Trophoblast cell (in vitro differentiated cells and primary cell): ENCODE measurements around the gene DTX3.

Experiments used
- DNase-seq, 2 donors: peaks; one replicate each; pipeline ENCODE4 v3.0.0-alpha.2; 2016
- H2AFZ ChIP-seq: 2 replicates; pipeline ENCODE4 v1.6.1; 2013; ENCODE audit warnings: low read length, moderate library complexity, mild to moderate bottlenecking; ENCODE audit not compliant: insufficient read depth, poor library complexity
- H2AK5ac ChIP-seq: 2 replicates; pipeline ENCODE4 v1.6.1; 2013; ENCODE audit warnings: mild to moderate bottlenecking, low read length
- H2BK120ac ChIP-seq: 2 replicates; pipeline ENCODE4 v1.6.1; 2013; ENCODE audit warnings: low read length, mild to moderate bottlenecking, moderate library complexity; ENCODE audit not compliant: insufficient read depth, poor library complexity
- H2BK12ac ChIP-seq: 2 replicates; pipeline ENCODE4 v1.6.1; 2013; ENCODE audit warnings: mild to moderate bottlenecking, low read length, moderate library complexity
- H2BK5ac ChIP-seq: 2 replicates; pipeline ENCODE4 v1.6.1; 2013; ENCODE audit warnings: low read length, low read depth, moderate library complexity, mild to moderate bottlenecking; ENCODE audit not compliant: poor library complexity
- H3K14ac ChIP-seq: 2 replicates; pipeline ENCODE4 v1.6.1; 2013; ENCODE audit warnings: mild to moderate bottlenecking, low read length
- H3K18ac ChIP-seq: 2 replicates; pipeline ENCODE4 v1.6.1; 2013; ENCODE audit warnings: mild to moderate bottlenecking, low read length
- H3K23ac ChIP-seq: 2 replicates; pipeline ENCODE4 v1.6.1; 2013; ENCODE audit warnings: low read length
- H3K27ac ChIP-seq: 2 replicates; pipeline ENCODE4 v1.5.1; 2013; ENCODE audit warnings: low read depth, mild to moderate bottlenecking, inconsistent platforms, low read length, moderate library complexity
- H3K27me3 ChIP-seq: 2 replicates; pipeline ENCODE4 v1.6.1; 2013; ENCODE audit warnings: inconsistent platforms, mild to moderate bottlenecking, low read length, moderate library complexity; ENCODE audit not compliant: insufficient read depth
- H3K36me3 ChIP-seq, 2 experiments: 1 replicate in 1 of 2; 2 replicates in 1 of 2; pipeline ENCODE4 v1.6.1; 2013; ENCODE audit warnings: low read length in 2 of 2, mild to moderate bottlenecking in 2 of 2, moderate library complexity in 1 of 2; ENCODE audit not compliant: insufficient read depth in 2 of 2, control insufficient read depth in 1 of 2
- H3K4ac ChIP-seq: 2 replicates; pipeline ENCODE4 v1.6.1; 2013; ENCODE audit warnings: low read depth, mild to moderate bottlenecking, low read length, moderate library complexity
- H3K4me1 ChIP-seq, 2 experiments: 1 replicate in 1 of 2; 2 replicates in 1 of 2; pipeline ENCODE4 v1.6.1; 2013; ENCODE audit warnings: low read length in 2 of 2, mild to moderate bottlenecking in 2 of 2, moderate library complexity in 1 of 2; ENCODE audit not compliant: insufficient read depth in 2 of 2, control insufficient read depth in 1 of 2
- H3K4me2 ChIP-seq: 2 replicates; pipeline ENCODE4 v1.6.1; 2013; ENCODE audit warnings: inconsistent platforms, mild to moderate bottlenecking, low read length, moderate library complexity
- H3K4me3 ChIP-seq: 2 replicates; pipeline ENCODE4 v1.5.1; 2013; ENCODE audit warnings: mild to moderate bottlenecking, low read depth, low read length, inconsistent platforms
- H3K79me1 ChIP-seq: one replicate; pipeline ENCODE4 v1.6.1; 2013; ENCODE audit warnings: low read length
- H3K79me2 ChIP-seq: 2 replicates; pipeline ENCODE4 v1.6.1; 2013; ENCODE audit warnings: low read length, mild to moderate bottlenecking; ENCODE audit not compliant: control insufficient read depth, insufficient read depth, poor library complexity
- H3K9ac ChIP-seq: 2 replicates; pipeline ENCODE4 v1.6.1; 2013; ENCODE audit warnings: mild to moderate bottlenecking, low read length
- H3K9me3 ChIP-seq: 2 replicates; pipeline ENCODE4 v1.6.1; 2013; ENCODE audit warnings: low read depth, mild to moderate bottlenecking, control low read depth, inconsistent platforms, low read length; ENCODE audit not compliant: insufficient read depth
- H4K12ac ChIP-seq: 2 replicates; pipeline ENCODE4 v1.6.1; 2013; ENCODE audit warnings: low read depth, mild to moderate bottlenecking, low read length, moderate library complexity
- H4K8ac ChIP-seq: 2 replicates; pipeline ENCODE4 v1.6.1; 2013; ENCODE audit warnings: low read depth, mild to moderate bottlenecking, low read length, moderate library complexity
- H4K91ac ChIP-seq: one replicate; pipeline ENCODE4 v1.6.1; 2013; ENCODE audit warnings: low read depth, mild to moderate bottlenecking, low read length, moderate library complexity
- WGBS: extraction: QIAGEN DNeasy Blood & Tissue Kit; methylation state at CpG from one replicate; pipeline ENCODE4 v1.1.7; 2013; ENCODE audit warnings: missing lambda C conversion rate; ENCODE audit not compliant: insufficient read length, insufficient coverage; ENCODE audit errors: extremely low coverage; 5-methylcytosine and 5-hydroxymethylcytosine counted together

The DTX3 gene

GRCh38 chr12:57623385-57623784 lies 18.8 kb downstream of the DTX3 start:
- peaks cover 4 to 9% of the 10 kb centered on the region in 2 experiments for H3K4me1 ChIP-seq
- no peak overlapping the region for H3K4me3 ChIP-seq
- H2BK5ac ChIP-seq: no peak overlapping the region
- H3K79me1 ChIP-seq: no peaks in the 10 kb centered on the region
- H3K79me2 ChIP-seq: no peaks in the 10 kb centered on the region
- DNase-seq: no peak
- no peak overlapping the region for H4K12ac ChIP-seq
- H3K18ac ChIP-seq: no peak overlapping the region
- H2BK120ac ChIP-seq: no peak overlapping the region
- H3K9ac ChIP-seq: no peak overlapping the region
- H3K23ac ChIP-seq: no peak overlapping the region
- H4K91ac ChIP-seq: no peak overlapping the region
- no peak overlapping the region for H2AFZ ChIP-seq
- H3K9me3 ChIP-seq: peaks cover 8% of the 10 kb centered on the region
- no peak overlapping the region for H2BK12ac ChIP-seq
- no peak overlapping the region for H3K27ac ChIP-seq
- peaks cover 80% of the 10 kb centered on the region for H3K27me3 ChIP-seq
- H3K4me2 ChIP-seq: no peak overlapping the region
- no peak overlapping the region for H4K8ac ChIP-seq
- WGBS: 100% methylated on average over 2 of the region's 2 CpGs
- H3K4ac ChIP-seq: no peak overlapping the region
- no peaks in the 10 kb centered on the region for H3K36me3 ChIP-seq
- H3K14ac ChIP-seq: no peak overlapping the region
- no peak overlapping the region for H2AK5ac ChIP-seq

- no peak overlapping the region for H4K91ac ChIP-seq
These were observed 19.3 kb downstream of the DTX3 start for GRCh38 chr12:57623811-57624390.

GRCh38 chr12:57624441-57625220 lies 20.0 kb downstream of the DTX3 start:
- H4K8ac ChIP-seq: no peak overlapping the region
- H2BK12ac ChIP-seq: no peak overlapping the region
- H4K91ac ChIP-seq: no peak overlapping the region
- H3K4me1 ChIP-seq: peaks cover 4 to 9% of the 10 kb centered on the region in 2 experiments
- peaks cover 78% of the 10 kb centered on the region for H3K27me3 ChIP-seq
- no peaks in the 10 kb centered on the region for H3K79me2 ChIP-seq
- H4K12ac ChIP-seq: no peak overlapping the region
- no peak overlapping the region for H3K4me2 ChIP-seq
- no peak overlapping the region for H3K4ac ChIP-seq
- no peak overlapping the region for H2AFZ ChIP-seq
- no peak overlapping the region for H2AK5ac ChIP-seq
- H2BK5ac ChIP-seq: no peak overlapping the region
- WGBS: no CpG with 5 or more reads among the region's 8 CpGs
- H2BK120ac ChIP-seq: no peak overlapping the region
- H3K18ac ChIP-seq: no peak overlapping the region
- H3K27ac ChIP-seq: no peak overlapping the region
- H3K9ac ChIP-seq: no peak overlapping the region
- DNase-seq: no peak
- H3K79me1 ChIP-seq: no peaks in the 10 kb centered on the region
- no peak overlapping the region for H3K14ac ChIP-seq
- peaks cover 13% of the 10 kb centered on the region for H3K9me3 ChIP-seq
- no peak overlapping the region for H3K23ac ChIP-seq
- no peaks in the 10 kb centered on the region for H3K36me3 ChIP-seq
- H3K4me3 ChIP-seq: no peak overlapping the region

More at GRCh38 chr12:57623811-57624390, 19.3 kb downstream of the DTX3 start:
- Histone ChIP-seq H3K4me2 (no peak overlapping the region), H3K4me1 (peaks cover 4 to 9% of the 10 kb centered on the region in 2 experiments), H2AK5ac (no peak overlapping the region), H3K9me3 (peaks cover 13% of the 10 kb centered on the region), H3K14ac (no peak overlapping the region), H3K27ac (no peak overlapping the region), H2BK5ac (no peak overlapping the region), H3K36me3 (no peaks in the 10 kb centered on the region), H3K4me3 (no peak overlapping the region), H3K79me2 (no peaks in the 10 kb centered on the region), H3K9ac (no peak overlapping the region), H4K12ac (no peak overlapping the region), H3K23ac (no peak overlapping the region), H2AFZ (no peak overlapping the region), H3K18ac (no peak overlapping the region), H2BK12ac (no peak overlapping the region), H3K27me3 (peaks cover 82% of the 10 kb centered on the region), H2BK120ac (no peak overlapping the region), H4K8ac (no peak overlapping the region), H3K79me1 (no peaks in the 10 kb centered on the region), H3K4ac (no peak overlapping the region)
- WGBS: no CpG with 5 or more reads among the region's 5 CpGs
- no peak for DNase-seq

GRCh38 chr12:57625261-57626032 lies 20.8 kb downstream of the DTX3 start:
- H3K79me1 ChIP-seq: no peaks in the 10 kb centered on the region
- no peak overlapping the region for H3K4me2 ChIP-seq
- no peak overlapping the region for H4K12ac ChIP-seq
- H2BK120ac ChIP-seq: no peak overlapping the region
- no peak overlapping the region for H4K8ac ChIP-seq
- no peaks in the 10 kb centered on the region for H3K79me2 ChIP-seq
- peaks cover 78% of the 10 kb centered on the region for H3K27me3 ChIP-seq
- no peak overlapping the region for H3K4me3 ChIP-seq
- H2BK5ac ChIP-seq: no peak overlapping the region
- no peak overlapping the region for H3K23ac ChIP-seq
- H3K14ac ChIP-seq: no peak overlapping the region
- no peak overlapping the region for H3K9ac ChIP-seq
- DNase-seq: no peak
- H3K9me3 ChIP-seq: peaks cover 18% of the 10 kb centered on the region
- H3K18ac ChIP-seq: no peak overlapping the region
- peaks cover 4 to 9% of the 10 kb centered on the region in 2 experiments for H3K4me1 ChIP-seq
- H2AK5ac ChIP-seq: no peak overlapping the region
- no CpG with 5 or more reads among the region's 12 CpGs for WGBS
- H3K4ac ChIP-seq: no peak overlapping the region
- H3K27ac ChIP-seq: no peak overlapping the region
- no peak overlapping the region for H2BK12ac ChIP-seq
- H4K91ac ChIP-seq: no peak overlapping the region
- no peak overlapping the region for H2AFZ ChIP-seq
- no peaks in the 10 kb centered on the region for H3K36me3 ChIP-seq
